ENCODE data around the gene DENND1C.

GRCh38 chr19:6452223-6452614 lies 29.4 kb downstream of the DENND1C start:
- TF ChIP-seq CTCF (IDR thresholded peaks at IDR 0.05; ENCODE audit: low read depth, low read length, poor library complexity, severe bottlenecking) (no peak), EZH2phosphoT487 (IDR thresholded peaks at IDR 0.05; ENCODE audit: borderline replicate concordance, low read length) (no peak)

All from DOHH2 (cell line).